Mucosa of descending colon (tissue), 3 donors: ENCODE data around the gene DENND1B. TPM values are rescaled to one million over a fixed set of nuclear protein-coding genes. Genes with fewer than 3 reads are reported as not detected.

Source experiments
- ATAC-seq: fragments of 200-7000 bp; cut with Tn5 transposase; one replicate; pipeline ENCODE4 v1.9.1; 2020; ENCODE audit warnings: mild to moderate bottlenecking, moderate library complexity
- DNase-seq, 3 donors: peaks; one replicate each; pipeline ENCODE4 v3.0.0-alpha.2; 2020
- H3K36me3 ChIP-seq: fragments of 200-600 bp; one replicate; pipeline ENCODE4 v1.8.0; 2021; ENCODE audit warnings: low read depth, mild to moderate bottlenecking
- H3K4me1 ChIP-seq: fragments of 200-600 bp; one replicate; pipeline ENCODE4 v1.8.0; 2021; ENCODE audit warnings: low read depth, mild to moderate bottlenecking
- H3K4me3 ChIP-seq: fragments of 200-600 bp; one replicate; pipeline ENCODE4 v1.8.0; 2021; ENCODE audit warnings: mild to moderate bottlenecking
- H3K9me3 ChIP-seq: fragments of 200-600 bp; one replicate; pipeline ENCODE4 v1.8.0; 2021; ENCODE audit warnings: mild to moderate bottlenecking
- CTCF ChIP-seq: fragments of 200-600 bp; IDR thresholded peaks from one replicate; pipeline ENCODE4 v1.8.0; 2022; ENCODE audit warnings: antibody characterized with exemption, mild to moderate bottlenecking
- intact Hi-C, 2 donors: fragments of 100-400 bp; cut with DNase I in 1 of 2; cut with micrococcal nuclease in 1 of 2; formaldehyde crosslinking; loops; one replicate each; pipeline versions ENCODE4 v1.11.0 to v1.11.1; 2022; cut with DNase I, micrococcal nuclease
- total RNA-seq, 3 donors: library from RNA; stranded (reverse); fragmentation: NEBNext Ultra II Directional in 2 of 3; extraction: Animal tissue kit (Norgen Biotek cat#: 25700) in 2 of 3; gene quantifications; one replicate each; pipeline versions ENCODE4 v1.2.1 to v1.2.4, GENCODE V29; 2021 to 2023
- donor health status: DM: no; HTN: no; CAD: no; lungs with moderate emphysema.
- donor health status: DM: no; HTN: no; CAD: no.
- donor health status: DM: no; HTN: yes; CAD: no.

DENND1B gene
- total RNA-seq, 3 donors from 2014 or later: 29.3 to 54.9 (median 32.2) TPM

- DNase-seq (no peak), ATAC-seq (no peak)
- no peak for TF ChIP-seq CTCF
- Histone ChIP-seq H3K36me3 (no peaks in the 10 kb centered on the region), H3K4me1 (no peaks in the 10 kb centered on the region), H3K4me3 (no peak overlapping the region), H3K9me3 (no peaks in the 10 kb centered on the region)
- intact Hi-C loops: no loop called here
Measured at GRCh38 chr1:197553281-197553680, 222.0 kb downstream of the DENND1B start.

- intact Hi-C loops: no loop called here
- H3K4me3 ChIP-seq: no peak overlapping the region
- TF ChIP-seq CTCF: no peak
- DNase-seq: no peak
- no peaks in the 10 kb centered on the region for H3K36me3 ChIP-seq
- ATAC-seq: no peak
- no peaks in the 10 kb centered on the region for H3K4me1 ChIP-seq
- no peaks in the 10 kb centered on the region for H3K9me3 ChIP-seq
Measured at GRCh38 chr1:197546989-197547388, 228.3 kb downstream of the DENND1B start.

- no peak for TF ChIP-seq CTCF
- no peak overlapping the region for H3K4me3 ChIP-seq
- intact Hi-C loops: no loop called here
- DNase-seq (no peak), ATAC-seq (no peak)
- no peaks in the 10 kb centered on the region for H3K4me1 ChIP-seq
- H3K9me3 ChIP-seq: no peaks in the 10 kb centered on the region
- H3K36me3 ChIP-seq: no peaks in the 10 kb centered on the region
Measured at GRCh38 chr1:197544553-197544952, 230.7 kb downstream of the DENND1B start.

- no peak for DNase-seq
- H3K9me3 ChIP-seq: no peaks in the 10 kb centered on the region
- no peak for TF ChIP-seq CTCF
- no peak overlapping the region for H3K4me3 ChIP-seq
- ATAC-seq: no peak
- H3K36me3 ChIP-seq: no peaks in the 10 kb centered on the region
- no peaks in the 10 kb centered on the region for H3K4me1 ChIP-seq
- intact Hi-C loops: no loop called here
Measured at GRCh38 chr1:197544130-197544529, 231.2 kb downstream of the DENND1B start.

GRCh38 chr1:197541411-197541810, 233.9 kb downstream of the DENND1B start:
- ATAC-seq: no peak

More at GRCh38 chr1:197541411-197541810, 233.9 kb downstream of the DENND1B start:
- DNase-seq: no peak
- Histone ChIP-seq H3K9me3 (no peaks in the 10 kb centered on the region), H3K4me3 (no peak overlapping the region), H3K4me1 (no peaks in the 10 kb centered on the region), H3K36me3 (no peaks in the 10 kb centered on the region)
- TF ChIP-seq CTCF: no peak
- intact Hi-C loops: no loop called here
